ENCODE results near the gene OR4C3.
"Not testable (repeated sequence)": the region's sequence is repeated elsewhere in the genome, so short reads cannot be mapped to it uniquely, and the experiment has no call there.

Gene OR4C3

DNA sequence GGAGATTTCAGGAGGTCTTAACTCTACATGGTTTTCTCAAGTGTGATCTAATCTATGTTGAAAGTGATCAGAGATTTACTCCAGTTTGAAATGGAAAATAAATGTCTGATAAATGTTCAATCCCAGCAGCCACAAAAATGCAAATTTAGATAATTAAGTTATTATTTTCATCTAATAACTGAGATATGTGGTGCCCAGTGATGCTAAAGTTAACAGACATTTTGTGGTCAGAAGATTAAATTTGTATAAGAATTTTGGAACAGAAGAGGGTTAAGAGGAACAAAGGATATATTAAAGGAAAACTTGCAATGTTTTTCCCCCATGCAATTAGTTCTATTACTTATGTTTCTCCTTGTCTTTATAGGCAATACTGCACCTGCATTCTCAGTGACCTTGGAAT, at the start of gene OR4C3:
Gene OR4C3, plus strand, starts transcription at position 301 of the 400 bp plus-strand sequence. CDS start 102 bp downstream, outside the sequence.
- DNase-seq: not testable (repeated sequence)

DNA sequence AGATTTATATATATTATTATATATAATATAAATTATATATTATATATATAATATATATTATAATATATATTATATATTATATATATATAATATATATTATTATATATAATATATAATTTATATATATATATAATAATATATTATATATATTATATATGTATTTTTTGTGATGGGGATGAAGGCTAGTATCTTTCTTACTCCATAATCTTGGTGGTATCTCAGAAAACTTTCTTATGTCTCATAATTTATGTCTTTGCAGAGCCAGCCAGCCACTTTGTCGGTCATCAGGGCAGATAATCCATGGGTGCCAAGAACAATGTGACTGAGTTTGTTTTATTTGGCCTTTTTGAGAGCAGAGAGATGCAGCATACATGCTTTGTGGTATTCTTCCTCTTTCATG, 18.8 kb upstream of the OR4C3 start, which contains the start of gene OR4S1:
Gene OR4S1, plus strand, starts transcription at position 301 of the 400 bp plus-strand sequence. Its CDS starts 0 bp downstream, at position 301.
- no peak for DNase-seq

DNA sequence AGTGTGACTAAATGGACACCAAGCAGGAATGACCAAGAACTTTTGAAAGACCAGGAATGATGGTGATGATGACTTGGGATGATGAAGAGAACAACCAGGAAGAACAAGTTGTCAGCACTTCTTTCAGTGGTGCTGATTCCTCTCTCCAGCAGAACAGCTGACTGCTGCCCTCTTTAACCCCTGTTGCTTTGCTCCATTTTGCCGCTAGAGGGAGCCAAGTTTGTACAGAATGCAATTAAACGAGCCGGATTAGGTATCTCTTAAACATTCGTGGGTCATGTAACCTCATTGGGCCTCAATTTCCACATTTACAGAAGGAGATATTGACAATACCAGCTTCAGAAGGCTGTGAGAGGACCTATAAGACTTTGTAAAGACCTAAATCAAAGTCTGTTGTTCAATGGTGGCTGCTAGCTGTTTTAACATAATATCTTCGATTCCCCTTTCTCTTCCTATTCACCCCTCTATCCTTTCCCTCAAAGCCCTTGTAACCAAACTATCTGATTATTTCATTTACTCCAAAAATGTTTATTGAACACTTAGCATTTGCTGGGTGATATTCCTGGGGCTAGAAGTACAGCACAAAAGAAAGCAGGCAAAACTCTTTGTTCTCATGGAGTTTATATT, 16.8 kb upstream of the OR4C3 start:
- DNase-seq: no peak

DNA sequence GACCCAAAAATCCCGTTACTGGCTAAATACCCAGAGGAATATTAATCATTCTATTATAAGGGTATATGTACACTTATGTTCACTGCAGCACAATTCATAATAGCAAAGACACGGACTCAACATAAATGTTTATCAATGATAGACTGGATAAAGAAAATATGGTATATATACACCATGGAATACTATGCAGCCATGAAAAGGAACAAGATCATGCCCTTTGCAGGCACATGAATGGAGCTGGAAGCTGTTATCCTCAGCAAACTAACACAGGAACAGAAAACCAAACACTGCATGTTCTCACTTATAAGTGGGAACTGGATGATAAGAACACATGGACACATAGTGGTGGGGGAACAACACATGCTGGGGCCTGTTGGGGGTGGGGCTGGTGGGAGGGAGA, 11.1 kb upstream of the OR4C3 start:
- DNase-seq: not testable (repeated sequence)

DNA sequence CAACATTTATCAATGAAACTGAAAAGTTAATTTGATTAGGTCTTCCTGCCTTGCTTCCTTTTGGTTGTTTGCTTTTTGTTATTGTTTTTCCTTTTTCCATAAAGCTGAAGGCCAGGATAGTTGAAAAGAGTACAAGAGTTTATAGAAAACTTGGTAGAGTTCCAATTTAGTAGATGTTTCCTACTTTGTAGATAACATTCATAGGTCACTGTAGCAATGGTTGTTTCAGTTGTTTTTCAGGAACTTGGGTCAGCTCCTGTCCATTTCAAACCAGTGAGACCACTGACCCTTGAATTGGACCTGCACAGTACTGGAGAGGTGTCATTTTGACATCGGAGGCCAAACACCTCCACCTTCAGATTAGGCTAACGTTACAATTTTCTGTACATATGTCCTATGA, 4.9 kb upstream of the OR4C3 start:
- DNase-seq: not testable (repeated sequence)

DNA sequence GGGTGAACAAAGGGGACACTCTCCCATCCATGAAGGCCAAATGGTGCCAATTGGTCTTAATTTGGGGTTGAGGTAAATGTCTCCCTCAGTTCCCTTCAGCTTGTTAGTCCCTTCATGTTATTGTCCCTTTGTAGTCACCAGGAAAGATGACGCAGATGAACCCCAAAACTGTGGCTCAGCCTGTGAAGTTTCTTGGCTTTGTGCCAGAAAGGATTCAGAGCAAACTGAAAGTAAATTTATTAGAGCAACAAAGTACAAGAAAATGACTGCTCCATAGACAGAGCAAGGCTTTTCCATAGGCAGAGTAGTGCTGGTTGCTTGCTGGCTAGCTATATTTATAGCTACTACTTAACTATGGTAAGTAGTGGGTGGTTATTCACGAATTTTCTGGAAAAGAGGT, 16.7 kb downstream of the OR4C3 start:
- DNase-seq: no peak

DNA sequence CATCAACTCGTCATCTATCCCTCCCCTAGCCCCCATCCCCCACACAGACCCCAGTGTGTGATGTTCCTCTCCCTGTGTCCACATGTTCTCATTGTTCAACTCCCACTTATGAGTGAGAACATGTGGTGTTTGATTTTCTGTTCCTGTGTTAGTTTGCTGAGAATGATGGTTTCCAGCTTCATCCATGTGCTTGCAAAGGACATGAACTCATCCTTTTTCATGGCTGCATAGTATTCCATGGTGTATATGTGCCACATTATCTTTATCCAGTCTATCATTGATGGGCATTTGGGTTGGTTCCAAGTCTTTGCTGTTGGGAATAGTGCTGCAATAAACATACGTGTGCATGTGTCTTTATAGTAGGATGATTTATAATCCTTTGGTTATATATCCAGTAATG, 17.8 kb downstream of the OR4C3 start:
- DNase-seq: not testable (repeated sequence)

DNA sequence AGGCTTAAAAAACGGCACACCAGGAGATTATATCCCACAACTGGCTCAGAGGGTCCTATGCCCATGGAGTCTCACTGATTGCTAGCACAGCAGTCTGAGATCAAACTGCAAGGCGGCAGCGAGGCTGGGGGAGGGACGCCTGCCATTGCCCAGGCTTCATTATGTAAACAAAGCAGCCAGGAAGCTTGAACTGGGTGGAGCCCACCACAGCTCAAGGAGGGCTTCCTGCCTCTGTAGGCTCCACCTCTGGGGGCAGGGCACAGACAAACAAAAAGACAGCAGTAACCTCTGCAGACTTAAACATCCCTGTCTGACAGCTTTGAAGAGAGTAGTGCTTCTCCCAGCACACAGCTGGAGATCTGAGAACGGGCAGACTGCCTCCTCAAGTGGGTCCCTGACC, 21.6 kb downstream of the OR4C3 start:
- DNase-seq: not testable (repeated sequence)

DNA sequence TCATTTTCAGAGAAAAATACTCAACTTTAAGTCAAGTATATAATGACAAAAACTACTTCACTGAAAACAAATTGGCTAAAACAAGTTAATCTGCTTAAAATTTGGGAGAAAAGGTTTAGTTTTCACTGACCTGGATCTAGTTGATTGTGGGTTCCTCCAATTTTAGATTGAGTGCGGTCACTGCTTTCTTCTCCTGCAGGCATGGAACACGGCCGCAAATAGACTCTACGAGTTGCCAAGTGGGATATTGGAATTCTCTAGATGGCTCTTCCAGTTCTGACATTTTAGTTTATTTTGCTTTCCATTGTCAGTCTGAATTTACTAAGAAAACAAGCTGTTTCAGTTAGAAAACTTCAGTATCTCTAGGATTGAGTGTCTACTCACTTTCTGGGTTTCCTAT, 29.3 kb downstream of the OR4C3 start:
- DNase-seq: no peak

DNA sequence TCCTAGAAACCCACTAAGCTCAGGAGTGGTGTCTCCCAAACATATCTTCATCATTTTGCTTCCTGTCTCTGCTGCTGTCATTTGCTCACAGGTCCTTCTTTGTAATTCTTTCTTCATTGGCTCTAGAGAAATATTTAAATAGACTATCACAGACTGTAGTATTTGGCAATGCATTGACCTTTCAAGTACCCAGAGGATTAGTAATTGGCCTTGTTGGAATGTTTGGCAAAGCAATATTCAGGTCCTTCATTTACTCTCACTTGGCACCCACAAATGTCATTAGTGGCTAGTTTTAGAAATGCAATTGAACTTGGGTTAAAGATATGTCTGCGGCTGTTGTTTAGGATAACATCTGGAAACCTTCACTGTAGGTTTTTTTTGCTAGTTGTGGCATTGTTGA, 30.0 kb downstream of the OR4C3 start:
- DNase-seq: no peak

DNA sequence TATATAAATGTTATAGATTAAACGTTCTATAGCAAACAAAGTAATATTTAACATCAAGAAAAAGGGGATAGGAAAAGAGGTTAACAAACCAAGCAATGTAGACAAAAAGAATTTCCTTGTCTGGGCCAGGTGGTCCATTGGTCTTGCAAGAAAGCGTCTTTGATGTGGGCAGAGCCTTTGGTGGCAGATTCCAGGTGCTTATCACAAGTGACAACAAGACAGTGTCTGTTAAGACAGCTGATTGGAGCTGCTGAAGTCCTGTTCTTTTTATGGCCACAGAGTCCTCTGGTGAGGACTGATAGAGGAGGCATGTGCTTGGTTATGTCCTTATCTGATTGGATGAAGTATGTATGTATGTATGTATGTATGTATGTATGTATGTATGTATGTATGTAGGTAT, 36.6 kb downstream of the OR4C3 start:
- DNase-seq: not testable (repeated sequence)

DNA sequence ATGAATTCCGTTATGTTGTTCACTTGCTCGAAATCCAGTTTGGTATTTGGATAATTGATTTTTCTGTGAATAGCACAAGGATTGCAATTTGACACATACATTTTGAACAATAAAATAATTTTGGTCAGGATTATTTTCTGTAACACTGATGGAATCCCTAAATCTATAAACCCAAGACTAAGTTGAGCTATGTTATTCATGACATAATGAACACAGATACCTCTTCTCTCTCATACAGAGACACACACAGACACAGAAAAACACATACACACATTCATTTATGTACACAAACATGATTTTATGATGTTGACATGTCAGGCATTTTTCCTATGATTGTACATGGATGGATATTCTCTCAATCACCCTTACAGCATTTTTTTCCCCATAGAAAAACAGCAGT, 41.6 kb downstream of the OR4C3 start, which contains the start of gene OR4C5:
Gene OR4C5, minus strand, starts transcription at position 101 of the 400 bp plus-strand sequence. Its CDS starts 0 bp downstream, at position 101.
- no peak for DNase-seq

Measured in NCI-H2081 treated with DMSO at 0.1 percent for 48 hours (cell line).